GM23338 (cell line): ENCODE data around the gene CD2. TPM values are rescaled to one million over a fixed set of nuclear protein-coding genes. Genes with fewer than 3 reads are reported as not detected.

Source experiments
- ATAC-seq: fragments of 200-7000 bp; cut with Tn5 transposase; 3 replicates; pipeline ENCODE4 v1.9.1; 2020
- DNase-seq: peaks from one replicate; pipeline ENCODE4 v3.0.0-alpha.2; 2015; ENCODE audit warnings: low spot score
- H2AFZ ChIP-seq: fragments of 200-600 bp; sonication (generic); 2 replicates; pipeline ENCODE4 v1.8.0; 2016; ENCODE audit warnings: antibody characterized with exemption, mild to moderate bottlenecking, moderate library complexity
- H3F3A ChIP-seq: fragments of 200-600 bp; sonication (generic); replicated peaks from 2 replicates; pipeline ENCODE4 v1.8.0; 2017; ENCODE audit warnings: antibody characterized with exemption, mixed run types, low read depth
- H3K27ac ChIP-seq: fragments of 200-600 bp; sonication (generic); 2 replicates; pipeline ENCODE4 v1.6.1; 2016; ENCODE audit warnings: low read depth
- H3K27me3 ChIP-seq: fragments of 200-600 bp; sonication (generic); 2 replicates; pipeline ENCODE4 v1.8.0; 2016; ENCODE audit warnings: mild to moderate bottlenecking, mixed run types, moderate library complexity; ENCODE audit not compliant: insufficient read depth
- H3K36me3 ChIP-seq: fragments of 200-600 bp; sonication (generic); 2 replicates; pipeline ENCODE4 v1.8.0; 2016; ENCODE audit warnings: mild to moderate bottlenecking; ENCODE audit not compliant: insufficient read depth
- H3K4me1 ChIP-seq: fragments of 200-600 bp; sonication (generic); 2 replicates; pipeline ENCODE4 v1.8.0; 2016; ENCODE audit warnings: mild to moderate bottlenecking, moderate library complexity; ENCODE audit not compliant: insufficient read depth
- H3K4me2 ChIP-seq: fragments of 200-600 bp; sonication (generic); 2 replicates; pipeline ENCODE4 v1.7.1; 2017; ENCODE audit warnings: mixed run types
- H3K4me3 ChIP-seq: fragments of 200-600 bp; sonication (generic); 2 replicates; pipeline ENCODE4 v1.6.1; 2016; ENCODE audit warnings: mixed run types
- H3K79me2 ChIP-seq: fragments of 200-600 bp; sonication (generic); replicated peaks from 2 replicates; pipeline ENCODE4 v1.8.0; 2017; ENCODE audit warnings: mild to moderate bottlenecking; ENCODE audit not compliant: insufficient read depth
- H3K9me2 ChIP-seq: fragments of 200-600 bp; sonication (generic); 2 replicates; pipeline ENCODE4 v1.8.0; 2017; ENCODE audit not compliant: insufficient read depth
- H4K20me1 ChIP-seq: fragments of 200-600 bp; sonication (generic); replicated peaks from 2 replicates; pipeline ENCODE4 v1.8.0; 2017; ENCODE audit warnings: mild to moderate bottlenecking; ENCODE audit not compliant: insufficient read depth
- H3K27ac Mint-ChIP-seq: 2 replicates; pipeline ENCODE4 v1.8.0; 2020; ENCODE audit warnings: inconsistent platforms, mild to moderate bottlenecking, moderate library complexity, mixed read lengths
- H3K27me3 Mint-ChIP-seq: 3 replicates; pipeline ENCODE4 v1.8.0; 2022; ENCODE audit warnings: low read depth, mild to moderate bottlenecking, moderate library complexity, mixed read lengths, inconsistent platforms; ENCODE audit not compliant: insufficient read depth, poor library complexity
- H3K36me3 Mint-ChIP-seq: 3 replicates; pipeline ENCODE4 v1.8.0; 2021; ENCODE audit warnings: low read depth, mild to moderate bottlenecking, inconsistent platforms, moderate library complexity, mixed read lengths
- H3K4me1 Mint-ChIP-seq: 3 replicates; pipeline ENCODE4 v1.8.0; 2020; ENCODE audit warnings: mild to moderate bottlenecking, inconsistent platforms, mixed read lengths
- H3K4me3 Mint-ChIP-seq: 3 replicates; pipeline ENCODE4 v1.8.0; 2021; ENCODE audit warnings: moderate library complexity, mild to moderate bottlenecking, inconsistent platforms, mixed read lengths
- H3K9me3 Mint-ChIP-seq: 3 replicates; pipeline ENCODE4 v1.8.0; 2020; ENCODE audit warnings: moderate library complexity, mild to moderate bottlenecking, inconsistent platforms, mixed read lengths
- CREB1 ChIP-seq: fragments of 250-450 bp; sonication (Bioruptor Pico); IDR thresholded peaks from 2 replicates; pipeline ENCODE4 v1.5.0; 2020; ENCODE audit warnings: low read depth, mild to moderate bottlenecking, moderate library complexity
- CTCF ChIP-seq, 2 experiments: fragments of 200-600 bp in 1 of 2; sonication (generic) in 1 of 2; conservative IDR thresholded peaks; 2 replicates each; pipeline versions ENCODE4 v1.5.1 to v1.6.1; 2016 to 2017; ENCODE audit warnings: antibody characterized with exemption in 2 of 2, low read depth in 2 of 2, mild to moderate bottlenecking in 2 of 2, moderate library complexity in 1 of 2
- ETS1 ChIP-seq: IDR thresholded peaks from 2 replicates; pipeline ENCODE4 v1.6.1; 2016; ENCODE audit warnings: antibody characterized with exemption
- EZH2 ChIP-seq: fragments of 200-600 bp; sonication (generic); IDR thresholded peaks from one replicate; pipeline ENCODE4 v1.8.0; 2017; ENCODE audit warnings: antibody characterized with exemption, mild to moderate bottlenecking, low read depth; ENCODE audit not compliant: unreplicated experiment
- EZH2phosphoT487 ChIP-seq: fragments of 200-600 bp; sonication (generic); IDR thresholded peaks from one replicate; pipeline ENCODE4 v1.8.1; 2018; ENCODE audit warnings: antibody characterized with exemption; ENCODE audit not compliant: unreplicated experiment
- JUNB ChIP-seq: IDR thresholded peaks from one replicate; pipeline ENCODE4 v1.6.1; 2016; ENCODE audit warnings: antibody characterized with exemption; ENCODE audit not compliant: unreplicated experiment
- NANOG ChIP-seq: IDR thresholded peaks from 2 replicates; pipeline ENCODE4 v1.6.1; 2016; ENCODE audit warnings: antibody characterized with exemption, borderline replicate concordance
- POLR2AphosphoS5 ChIP-seq: IDR thresholded peaks from 2 replicates; pipeline ENCODE4 v1.6.1; 2016; ENCODE audit warnings: antibody characterized with exemption, low read depth
- REST ChIP-seq: IDR thresholded peaks from one replicate; pipeline ENCODE4 v1.6.1; 2018; ENCODE audit warnings: antibody characterized with exemption; ENCODE audit not compliant: unreplicated experiment
- STAT1 ChIP-seq: IDR thresholded peaks from one replicate; pipeline ENCODE4 v1.6.1; 2016; ENCODE audit warnings: antibody characterized with exemption; ENCODE audit not compliant: unreplicated experiment
- ZNF114 ChIP-seq: fragments of 250-450 bp; sonication (Bioruptor Pico); IDR thresholded peaks from 2 replicates; pipeline ENCODE4 v1.5.0; 2020; ENCODE audit warnings: mild to moderate bottlenecking, moderate library complexity
- ZNF331 ChIP-seq: fragments of 250-450 bp; sonication (Bioruptor Pico); IDR thresholded peaks from 2 replicates; pipeline ENCODE4 v1.5.0; 2020; ENCODE audit warnings: low read depth, mild to moderate bottlenecking, moderate library complexity
- polyA plus RNA-seq: library from polyadenylated mRNA; unstranded; fragments of >200 nt; fragmentation: Nextera tagmentation; extraction: Ambion mirVana; gene quantifications from 2 replicates; pipeline ENCODE4 v1.2.1, GENCODE V29; 2016
- total RNA-seq: library from RNA; depleted of rRNA; stranded (reverse); fragments of >200 nt; shearing (Covaris generic); gene quantifications from 2 replicates; pipeline ENCODE4 v1.2.3, GENCODE V29; 2014
- TF ChIP-seq, protein P1 (sequence below): fragments of 250-450 bp; sonication (Bioruptor Pico); IDR thresholded peaks from 2 replicates; pipeline ENCODE4 v1.5.0; 2020; ENCODE audit warnings: mild to moderate bottlenecking, moderate library complexity

CD2 gene
- total and polyA plus RNA-seq, 2 experiments from 2014 or later, result not detected

DNA sequence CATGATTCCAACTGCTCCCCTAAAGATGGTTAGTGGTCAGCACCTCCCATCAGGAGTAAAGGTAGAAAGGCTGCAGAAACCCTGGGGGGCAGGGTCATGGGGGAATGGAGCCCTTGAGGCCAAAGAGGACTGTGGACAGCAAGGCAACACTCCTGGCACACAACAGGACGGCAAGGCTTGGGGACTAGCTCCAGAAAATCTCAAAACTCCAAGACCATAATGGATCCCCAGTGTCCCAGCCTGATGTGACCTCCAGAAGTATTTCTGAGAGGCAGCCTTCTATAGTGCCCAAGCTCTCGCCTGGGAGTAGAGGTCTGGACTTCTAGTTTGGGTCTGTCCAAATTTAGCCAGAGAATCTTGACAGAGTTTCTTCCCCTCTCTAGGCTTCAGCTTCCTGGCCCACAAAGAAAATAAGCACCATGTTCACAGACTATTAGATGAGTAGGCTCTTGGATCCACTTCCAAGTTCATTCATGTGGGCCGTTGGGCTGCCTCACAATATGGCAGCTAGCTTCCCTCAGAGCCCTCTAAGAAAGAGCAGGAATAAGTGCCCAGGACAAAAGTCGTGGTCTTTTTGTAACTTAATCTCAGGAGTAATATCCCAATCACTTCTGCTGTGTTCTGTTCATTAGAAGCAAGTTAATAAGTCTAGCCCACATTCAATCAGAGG, 6.9 kb downstream of the CD2 start (continued):
- TF ChIP-seq EZH2phosphoT487, result no peak
- no peak for TF ChIP-seq JUNB

GRCh38 chr1:116762281-116762680, 8.1 kb downstream of the CD2 start:
- peaks cover 7% of the 10 kb centered on the region; the same call in 1 of the 2 replicates for H3K9me2 ChIP-seq
- no peak overlapping the region for H3K4me2 ChIP-seq
- no peak overlapping the region for H2AFZ ChIP-seq
- no peak overlapping the region for H3K4me3 ChIP-seq
- ATAC-seq (no peak), DNase-seq (no peak)
- no peak overlapping the region for H3K27ac Mint-ChIP-seq
- H3K27ac ChIP-seq, result no peak overlapping the region
- H3K27me3 Mint-ChIP-seq, result peaks cover 5% of the 10 kb centered on the region
- TF ChIP-seq REST (no peak), CTCF (conservative IDR thresholded peaks at IDR 0.05; ENCODE audit: low read depth in 2 of 2) (no peak), POLR2AphosphoS5 (no peak), ETS1 (no peak), EZH2 (no peak), STAT1 (no peak), CREB1 (no peak), EZH2phosphoT487 (no peak), ZNF114 (CRISPR knock-in tag) (no peak), NANOG (no peak), ZNF331 (CRISPR knock-in tag) (no peak), JUNB (no peak)
- TF ChIP-seq, protein P1, sequence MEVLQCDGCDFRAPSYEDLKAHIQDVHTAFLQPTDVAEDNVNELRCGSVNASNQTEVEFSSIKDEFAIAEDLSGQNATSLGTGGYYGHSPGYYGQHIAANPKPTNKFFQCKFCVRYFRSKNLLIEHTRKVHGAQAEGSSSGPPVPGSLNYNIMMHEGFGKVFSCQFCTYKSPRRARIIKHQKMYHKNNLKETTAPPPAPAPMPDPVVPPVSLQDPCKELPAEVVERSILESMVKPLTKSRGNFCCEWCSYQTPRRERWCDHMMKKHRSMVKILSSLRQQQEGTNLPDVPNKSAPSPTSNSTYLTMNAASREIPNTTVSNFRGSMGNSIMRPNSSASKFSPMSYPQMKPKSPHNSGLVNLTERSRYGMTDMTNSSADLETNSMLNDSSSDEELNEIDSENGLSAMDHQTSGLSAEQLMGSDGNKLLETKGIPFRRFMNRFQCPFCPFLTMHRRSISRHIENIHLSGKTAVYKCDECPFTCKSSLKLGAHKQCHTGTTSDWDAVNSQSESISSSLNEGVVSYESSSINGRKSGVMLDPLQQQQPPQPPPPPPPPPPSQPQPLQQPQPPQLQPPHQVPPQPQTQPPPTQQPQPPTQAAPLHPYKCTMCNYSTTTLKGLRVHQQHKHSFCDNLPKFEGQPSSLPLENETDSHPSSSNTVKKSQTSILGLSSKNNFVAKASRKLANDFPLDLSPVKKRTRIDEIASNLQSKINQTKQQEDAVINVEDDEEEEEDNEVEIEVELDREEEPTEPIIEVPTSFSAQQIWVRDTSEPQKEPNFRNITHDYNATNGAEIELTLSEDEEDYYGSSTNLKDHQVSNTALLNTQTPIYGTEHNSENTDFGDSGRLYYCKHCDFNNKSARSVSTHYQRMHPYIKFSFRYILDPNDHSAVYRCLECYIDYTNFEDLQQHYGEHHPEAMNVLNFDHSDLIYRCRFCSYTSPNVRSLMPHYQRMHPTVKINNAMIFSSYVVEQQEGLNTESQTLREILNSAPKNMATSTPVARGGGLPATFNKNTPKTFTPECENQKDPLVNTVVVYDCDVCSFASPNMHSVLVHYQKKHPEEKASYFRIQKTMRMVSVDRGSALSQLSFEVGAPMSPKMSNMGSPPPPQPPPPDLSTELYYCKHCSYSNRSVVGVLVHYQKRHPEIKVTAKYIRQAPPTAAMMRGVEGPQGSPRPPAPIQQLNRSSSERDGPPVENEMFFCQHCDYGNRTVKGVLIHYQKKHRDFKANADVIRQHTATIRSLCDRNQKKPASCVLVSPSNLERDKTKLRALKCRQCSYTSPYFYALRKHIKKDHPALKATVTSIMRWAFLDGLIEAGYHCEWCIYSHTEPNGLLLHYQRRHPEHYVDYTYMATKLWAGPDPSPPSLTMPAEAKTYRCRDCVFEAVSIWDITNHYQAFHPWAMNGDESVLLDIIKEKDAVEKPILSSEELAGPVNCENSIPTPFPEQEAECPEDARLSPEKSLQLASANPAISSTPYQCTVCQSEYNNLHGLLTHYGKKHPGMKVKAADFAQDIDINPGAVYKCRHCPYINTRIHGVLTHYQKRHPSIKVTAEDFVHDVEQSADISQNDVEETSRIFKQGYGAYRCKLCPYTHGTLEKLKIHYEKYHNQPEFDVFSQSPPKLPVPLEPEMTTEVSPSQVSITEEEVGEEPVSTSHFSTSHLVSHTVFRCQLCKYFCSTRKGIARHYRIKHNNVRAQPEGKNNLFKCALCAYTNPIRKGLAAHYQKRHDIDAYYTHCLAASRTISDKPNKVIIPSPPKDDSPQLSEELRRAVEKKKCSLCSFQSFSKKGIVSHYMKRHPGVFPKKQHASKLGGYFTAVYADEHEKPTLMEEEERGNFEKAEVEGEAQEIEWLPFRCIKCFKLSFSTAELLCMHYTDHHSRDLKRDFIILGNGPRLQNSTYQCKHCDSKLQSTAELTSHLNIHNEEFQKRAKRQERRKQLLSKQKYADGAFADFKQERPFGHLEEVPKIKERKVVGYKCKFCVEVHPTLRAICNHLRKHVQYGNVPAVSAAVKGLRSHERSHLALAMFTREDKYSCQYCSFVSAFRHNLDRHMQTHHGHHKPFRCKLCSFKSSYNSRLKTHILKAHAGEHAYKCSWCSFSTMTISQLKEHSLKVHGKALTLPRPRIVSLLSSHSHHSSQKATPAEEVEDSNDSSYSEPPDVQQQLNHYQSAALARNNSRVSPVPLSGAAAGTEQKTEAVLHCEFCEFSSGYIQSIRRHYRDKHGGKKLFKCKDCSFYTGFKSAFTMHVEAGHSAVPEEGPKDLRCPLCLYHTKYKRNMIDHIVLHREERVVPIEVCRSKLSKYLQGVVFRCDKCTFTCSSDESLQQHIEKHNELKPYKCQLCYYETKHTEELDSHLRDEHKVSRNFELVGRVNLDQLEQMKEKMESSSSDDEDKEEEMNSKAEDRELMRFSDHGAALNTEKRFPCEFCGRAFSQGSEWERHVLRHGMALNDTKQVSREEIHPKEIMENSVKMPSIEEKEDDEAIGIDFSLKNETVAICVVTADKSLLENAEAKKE, result no peak
- H3K4me1 Mint-ChIP-seq, result peaks cover 4% of the 10 kb centered on the region
- H3K9me3 Mint-ChIP-seq, result no peaks in the 10 kb centered on the region; the same call in 1 of the 3 replicates
- H3K36me3 ChIP-seq, result no peaks in the 10 kb centered on the region
- H3K4me1 ChIP-seq, result no peaks in the 10 kb centered on the region
- H3K27me3 ChIP-seq, result no peaks in the 10 kb centered on the region
- H3K4me3 Mint-ChIP-seq, result no peak overlapping the region
- H3F3A ChIP-seq, result no peaks in the 10 kb centered on the region
- no peaks in the 10 kb centered on the region for H4K20me1 ChIP-seq
- H3K36me3 Mint-ChIP-seq, result no peaks in the 10 kb centered on the region
- no peaks in the 10 kb centered on the region for H3K79me2 ChIP-seq
